Caco-2 (cell line): Measurements from ENCODE around the gene MRPS18B. TPM values are rescaled to one million over a fixed set of nuclear protein-coding genes. Genes with fewer than 3 reads are reported as not detected.
A peak's percentile ranks its signal among the peaks of the same experiment; 100 is the strongest.

Experiments used
- BruUV-seq: library from RNA; stranded (reverse); fragments of 400-500 nt; replicated peaks from 2 replicates; lab custom pipeline; 2021; lab: Mats Ljungman, UMichigan
- CTCF ChIA-PET: fragments of 300-600 bp; sonication (Branson Sonifier 250); formaldehyde crosslinking; loops from one replicate; lab custom pipeline; 2022; ENCODE audit warnings: antibody characterized with exemption; lab: Charles Lee
- POLR2A ChIA-PET: fragments of 300-600 bp; sonication (Branson Sonifier 250); formaldehyde crosslinking; loops from one replicate; lab custom pipeline; 2022; ENCODE audit warnings: antibody characterized with exemption; lab: Charles Lee
- DNase-seq, 2 experiments: peaks; one replicate each; pipeline versions ENCODE4 v3.0.0 to v3.0.0-alpha.2; 2020 to 2022
- H3K27me3 ChIP-seq: replicated peaks from 2 replicates; pipeline ENCODE4 v1.6.0; 2011; ENCODE audit warnings: low read length; ENCODE audit not compliant: control insufficient read depth, insufficient read depth
- H3K36me3 ChIP-seq: 2 replicates; pipeline ENCODE4 v1.5.1; 2011; ENCODE audit warnings: low read length; ENCODE audit not compliant: control insufficient read depth, insufficient read depth
- H3K4me1 ChIP-seq: fragments of 250-450 bp; sonication (Bioruptor Pico); 2 replicates; pipeline ENCODE4 v1.5.1; 2020; ENCODE audit warnings: mild to moderate bottlenecking
- H3K4me3 ChIP-seq: 2 replicates; pipeline ENCODE4 v1.5.1; 2011; ENCODE audit warnings: low read depth, mild to moderate bottlenecking, control low read depth, low read length
- H3K9me3 ChIP-seq: fragments of 250-450 bp; sonication (Bioruptor Pico); 2 replicates; pipeline ENCODE4 v1.5.1; 2020; ENCODE audit warnings: mild to moderate bottlenecking, moderate library complexity
- H3K27ac Mint-ChIP-seq: one replicate; pipeline ENCODE4 v1.8.0; 2022; ENCODE audit warnings: mixed read lengths; ENCODE audit not compliant: unreplicated experiment
- H3K27me3 Mint-ChIP-seq: one replicate; pipeline ENCODE4 v1.8.0; 2022; ENCODE audit warnings: mixed read lengths; ENCODE audit not compliant: insufficient read depth, unreplicated experiment
- H3K36me3 Mint-ChIP-seq: one replicate; pipeline ENCODE4 v1.8.0; 2022; ENCODE audit warnings: mild to moderate bottlenecking, mixed read lengths; ENCODE audit not compliant: insufficient read depth, unreplicated experiment
- H3K4me1 Mint-ChIP-seq: one replicate; pipeline ENCODE4 v1.8.0; 2022; ENCODE audit warnings: low read depth, mixed read lengths; ENCODE audit not compliant: unreplicated experiment
- H3K4me3 Mint-ChIP-seq: one replicate; pipeline ENCODE4 v1.8.0; 2022; ENCODE audit warnings: mild to moderate bottlenecking, moderate library complexity, mixed read lengths; ENCODE audit not compliant: unreplicated experiment
- H3K9me3 Mint-ChIP-seq: one replicate; pipeline ENCODE4 v1.8.0; 2022; ENCODE audit warnings: mixed read lengths; ENCODE audit not compliant: unreplicated experiment
- CTCF ChIP-seq, 2 experiments: fragments of 200-600 bp in 1 of 2; IDR thresholded peaks; 1 replicate in 1 of 2; 2 replicates in 1 of 2; pipeline versions ENCODE4 v1.5.1 to v1.8.0; 2011 to 2022; ENCODE audit warnings: antibody characterized with exemption in 1 of 2, control low read depth in 1 of 2, inconsistent platforms in 1 of 2, low read depth in 1 of 2, low read length in 1 of 2, mild to moderate bottlenecking in 1 of 2, moderate library complexity in 1 of 2; ENCODE audit not compliant: insufficient read depth in 1 of 2, severe bottlenecking in 1 of 2, unreplicated experiment in 1 of 2
- intact Hi-C: fragments of 100-400 bp; cut with micrococcal nuclease; formaldehyde crosslinking; loops from one replicate; pipeline ENCODE4 v1.10.0; 2022; ENCODE audit not compliant: unreplicated experiment
- total RNA-seq: library from RNA; stranded (reverse); gene quantifications from 2 replicates; pipeline ENCODE4 v1.2.3, GENCODE V29; 2022

MRPS18B gene
- total RNA-seq, 1 experiment from 2014 or later, result 62.6 TPM

GRCh38 chr6:30612687-30613248, 4.9 kb upstream of the MRPS18B start:
- H3K9me3 ChIP-seq, result no peaks in the 10 kb centered on the region
- Mint-ChIP-seq H3K27me3 (peaks cover 6% of the 10 kb centered on the region), H3K27ac (no peak overlapping the region), H3K4me1 (peaks cover 22% of the 10 kb centered on the region), H3K9me3 (no peaks in the 10 kb centered on the region), H3K4me3 (no peak overlapping the region), H3K36me3 (peaks cover 91% of the 10 kb centered on the region)
- H3K36me3 ChIP-seq, result peaks cover 3% of the 10 kb centered on the region
- no peak overlapping the region for H3K4me3 ChIP-seq
- intact Hi-C loops, result no loop called here
- TF ChIP-seq CTCF (IDR thresholded peaks at IDR 0.05; ENCODE audit: insufficient read depth in 1 of 2, low read depth in 1 of 2, low read length in 1 of 2, severe bottlenecking in 1 of 2, unreplicated experiment in 1 of 2), result no peak
- H3K27me3 ChIP-seq, result no peaks in the 10 kb centered on the region
- no peaks in the 10 kb centered on the region for H3K4me1 ChIP-seq
- ChIA-PET CTCF (interaction anchor here (0.8 kb wide), 1 partner anchor 131 kb away, joined by 3 read pairs; no protein-coding TSS in a partner anchor), POLR2A (interaction anchor here (1.0 to 1.3 kb wide), 4 partner anchors 12 to 104 kb away, joined by 4 read pairs; partner anchors contain the start of gene MDC1)
- no TSS peak for BruUV-seq
- no peak for DNase-seq

GRCh38 chr6:30613251-30614043, 4.2 kb upstream of the MRPS18B start:
- no peak for TF ChIP-seq CTCF (IDR thresholded peaks at IDR 0.05; ENCODE audit: insufficient read depth in 1 of 2, low read depth in 1 of 2, low read length in 1 of 2, severe bottlenecking in 1 of 2, unreplicated experiment in 1 of 2)
- no TSS peak for BruUV-seq
- no peaks in the 10 kb centered on the region for H3K9me3 ChIP-seq
- no peak for DNase-seq
- Mint-ChIP-seq H3K4me1 (peaks cover 22% of the 10 kb centered on the region), H3K9me3 (no peaks in the 10 kb centered on the region), H3K27me3 (peaks cover 6% of the 10 kb centered on the region), H3K36me3 (peaks cover 87% of the 10 kb centered on the region), H3K4me3 (peak overlapping the region; percentile 78), H3K27ac (peak overlapping the region; percentile 39)
- no peaks in the 10 kb centered on the region for H3K4me1 ChIP-seq
- ChIA-PET CTCF (no interaction called here), POLR2A (interaction anchor here (0.5 to 1.3 kb wide), 5 partner anchors 13 to 1047 kb away, joined by 3 to 4 read pairs (median 4); partner anchors contain the start of genes C6orf47 and MDC1)
- H3K27me3 ChIP-seq, result no peaks in the 10 kb centered on the region
- H3K36me3 ChIP-seq, result peaks cover 3% of the 10 kb centered on the region
- intact Hi-C loops, result no loop called here
- H3K4me3 ChIP-seq, result no peak overlapping the region

- Mint-ChIP-seq H3K9me3 (no peaks in the 10 kb centered on the region), H3K27ac (peak overlapping the region; percentile 96), H3K4me1 (peaks cover 22% of the 10 kb centered on the region), H3K4me3 (peak overlapping the region; percentile 78), H3K36me3 (peaks cover 80% of the 10 kb centered on the region), H3K27me3 (peaks cover 6% of the 10 kb centered on the region)
- no peak for DNase-seq
- Histone ChIP-seq H3K27me3 (no peaks in the 10 kb centered on the region), H3K4me1 (no peaks in the 10 kb centered on the region), H3K4me3 (no peak overlapping the region), H3K36me3 (peaks cover 2% of the 10 kb centered on the region), H3K9me3 (no peaks in the 10 kb centered on the region)
- CTCF ChIA-PET, result interaction anchor here (0.7 to 1.0 kb wide), 4 partner anchors 18 to 328 kb away, joined by 3 to 8 read pairs (median 6); no protein-coding TSS in a partner anchor
- POLR2A ChIA-PET, result interaction anchor here (0.5 to 2.0 kb wide), 15 partner anchors 8 to 1046 kb away, joined by 3 to 22 read pairs (median 5); partner anchors contain the start of genes ABCF1, C6orf47, MDC1 and PRR3
- BruUV-seq, result no TSS peak
- intact Hi-C loops, result no loop called here
- no peak for TF ChIP-seq CTCF (IDR thresholded peaks at IDR 0.05; ENCODE audit: insufficient read depth in 1 of 2, low read depth in 1 of 2, low read length in 1 of 2, severe bottlenecking in 1 of 2, unreplicated experiment in 1 of 2)
Measured at GRCh38 chr6:30614044-30614842, 3.4 kb upstream of the MRPS18B start.
